Limb (tissue), 2 donors: Measurements from ENCODE around the gene EFS.

Experiments used
- DNase-seq, 2 donors: peaks; one replicate each; pipeline ENCODE4 v3.0.0-alpha.2; 2016; ENCODE audit errors: extremely low spot score in 2 of 2

EFS gene

DNA sequence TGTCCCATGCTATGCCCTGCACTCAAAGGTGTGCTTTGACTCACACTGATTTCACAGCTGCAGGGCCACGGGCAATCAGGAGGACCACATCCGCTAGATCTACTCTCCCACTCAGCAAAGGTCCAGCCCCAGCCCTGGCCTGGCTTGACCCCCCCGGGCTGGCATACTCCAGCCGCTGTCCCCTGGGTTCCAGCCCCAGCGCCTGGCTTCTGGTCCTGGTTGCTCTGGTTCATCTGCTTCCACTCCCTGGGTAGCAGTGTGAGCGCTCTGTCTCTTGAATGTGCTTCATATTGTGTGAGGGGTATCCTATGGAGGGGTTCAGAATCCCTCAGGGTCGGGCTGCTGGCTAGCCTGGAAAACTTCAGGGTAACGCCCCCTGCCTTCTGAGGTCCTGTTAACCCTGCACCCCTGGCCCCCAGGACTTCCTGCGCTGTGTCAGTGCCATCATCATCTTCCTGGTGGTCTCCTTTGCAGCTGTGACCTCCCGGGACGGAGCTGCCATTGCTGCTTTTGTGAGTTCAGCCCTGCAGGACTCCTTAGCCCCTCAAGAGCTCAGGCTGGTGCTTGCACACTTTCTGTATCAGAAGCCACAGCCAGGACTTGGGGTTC lies 13.7 kb upstream of the EFS start:
- DNase-seq: no peak

DNA sequence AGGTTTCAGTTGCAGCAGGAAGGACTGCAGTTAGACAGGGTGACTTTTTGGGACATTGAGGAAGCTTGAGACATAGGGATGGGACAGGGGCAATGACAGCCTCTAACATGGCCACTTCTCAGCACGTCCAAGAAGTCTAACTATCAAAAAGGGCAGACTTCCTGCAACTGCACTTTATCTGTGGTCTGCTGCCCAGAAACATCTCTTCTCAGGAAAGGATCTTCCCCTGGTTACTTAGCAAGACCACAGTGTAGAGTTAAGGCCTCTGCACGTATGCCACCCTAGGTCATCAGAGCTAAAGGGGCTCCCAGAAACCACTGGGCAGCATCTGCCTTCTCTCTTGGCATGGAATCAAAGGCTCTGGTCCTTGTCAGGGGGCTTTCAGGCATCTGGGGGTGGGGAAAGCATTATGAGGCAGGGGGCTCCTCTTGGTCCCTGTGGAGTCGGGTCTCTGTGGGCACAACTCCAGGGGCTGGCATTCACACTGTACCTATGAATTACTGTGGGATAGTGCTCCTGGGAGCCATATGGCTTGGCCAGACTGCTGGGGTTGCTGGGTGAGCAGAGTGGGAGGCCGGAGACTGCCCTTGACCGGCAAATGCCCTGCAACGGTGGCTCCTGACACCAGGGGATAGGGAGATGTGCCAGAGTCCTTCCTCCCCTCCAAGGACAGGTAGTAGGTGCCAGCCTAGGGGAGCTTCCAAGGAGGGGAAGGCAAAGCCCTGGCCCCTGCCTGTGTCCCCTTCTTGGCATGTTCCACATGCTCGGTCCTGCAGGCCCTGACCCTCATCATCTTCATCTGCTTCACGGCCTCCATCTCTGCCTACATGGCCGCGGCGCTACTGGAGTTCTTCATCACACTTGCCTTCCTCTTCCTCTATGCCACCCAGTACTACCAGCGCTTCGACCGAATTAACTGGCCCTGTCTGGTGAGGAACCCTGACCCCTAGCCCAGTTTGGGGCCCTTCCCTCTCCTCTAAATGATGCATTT lies 12.9 kb upstream of the EFS start:
- no peak for DNase-seq

DNA sequence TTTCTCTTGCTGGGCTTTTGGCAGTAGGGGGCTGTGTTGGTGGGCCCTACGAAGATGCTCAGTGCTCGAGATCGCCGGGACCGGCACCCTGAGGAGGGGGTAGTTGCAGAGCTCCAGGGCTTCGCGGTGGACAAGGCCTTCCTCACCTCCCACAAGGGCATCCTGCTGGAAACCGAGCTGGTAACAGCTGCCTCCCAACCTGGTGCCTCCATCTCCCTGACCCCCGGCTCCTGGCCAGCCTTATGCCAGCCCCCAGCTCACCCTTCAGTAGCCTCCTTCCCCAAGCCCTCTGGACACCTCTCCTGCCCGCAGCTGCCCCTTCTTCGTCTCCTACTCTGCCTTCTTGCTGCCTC lies 12.2 kb upstream of the EFS start:
- no peak for DNase-seq

GRCh38 chr14:23376482-23377197 lies 11.7 kb upstream of the EFS start, which contains the start of gene CMTM5:
TSS of gene CMTM5 (plus strand) at chr14:23377046. CDS start at chr14:23377252, 206 bp downstream.
- DNase-seq: peak in 1 of 2 donors; percentile 70

- no peak for DNase-seq
Observed at GRCh38 chr14:23375527-23376251, 10.7 kb upstream of the EFS start.

DNA sequence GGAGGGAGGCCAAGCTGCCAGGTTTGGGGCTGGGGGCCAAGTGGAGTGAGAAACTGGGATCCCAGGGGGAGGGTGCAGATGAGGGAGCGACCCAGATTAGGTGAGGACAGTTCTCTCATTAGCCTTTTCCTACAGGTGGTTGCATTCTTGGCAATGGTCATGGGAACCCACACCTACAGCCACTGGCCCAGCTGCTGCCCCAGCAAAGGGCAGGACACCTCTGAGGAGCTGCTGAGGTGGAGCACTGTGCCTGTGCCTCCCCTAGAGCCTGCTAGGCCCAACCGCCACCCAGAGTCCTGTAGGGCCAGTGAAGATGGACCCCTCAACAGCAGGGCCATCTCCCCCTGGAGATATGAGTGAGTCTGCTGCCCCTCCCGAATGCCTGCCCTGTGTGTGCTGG lies 8.1 kb upstream of the EFS start:
- DNase-seq: no peak

DNA sequence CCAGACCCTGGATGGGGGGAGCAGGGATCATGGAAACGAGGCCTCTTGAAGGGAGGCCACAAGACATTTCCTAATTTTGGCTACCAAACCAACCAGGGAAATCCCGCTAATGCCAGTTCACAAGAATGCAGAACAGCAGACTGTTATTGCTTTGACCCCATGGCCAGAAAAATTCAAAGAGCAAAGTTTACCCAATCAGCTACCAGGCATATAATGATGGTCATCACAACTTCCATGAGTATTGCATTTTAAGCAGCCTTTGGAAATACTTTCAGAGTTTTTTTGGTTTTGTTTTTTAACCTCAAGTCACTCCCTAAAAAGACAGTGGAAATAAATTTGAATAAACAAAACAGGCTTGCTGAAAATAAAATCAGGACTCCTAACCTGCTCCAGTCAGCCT lies 7.5 kb upstream of the EFS start, which contains the start of gene IL25:
Gene IL25, plus strand, starts transcription at position 301 of the 400 bp plus-strand sequence.
- DNase-seq: no peak

- no peak for DNase-seq
Observed at GRCh38 chr14:23371865-23372264, 6.9 kb upstream of the EFS start.

- DNase-seq: no peak
Observed at GRCh38 chr14:23370221-23370620, 5.2 kb upstream of the EFS start.

DNA sequence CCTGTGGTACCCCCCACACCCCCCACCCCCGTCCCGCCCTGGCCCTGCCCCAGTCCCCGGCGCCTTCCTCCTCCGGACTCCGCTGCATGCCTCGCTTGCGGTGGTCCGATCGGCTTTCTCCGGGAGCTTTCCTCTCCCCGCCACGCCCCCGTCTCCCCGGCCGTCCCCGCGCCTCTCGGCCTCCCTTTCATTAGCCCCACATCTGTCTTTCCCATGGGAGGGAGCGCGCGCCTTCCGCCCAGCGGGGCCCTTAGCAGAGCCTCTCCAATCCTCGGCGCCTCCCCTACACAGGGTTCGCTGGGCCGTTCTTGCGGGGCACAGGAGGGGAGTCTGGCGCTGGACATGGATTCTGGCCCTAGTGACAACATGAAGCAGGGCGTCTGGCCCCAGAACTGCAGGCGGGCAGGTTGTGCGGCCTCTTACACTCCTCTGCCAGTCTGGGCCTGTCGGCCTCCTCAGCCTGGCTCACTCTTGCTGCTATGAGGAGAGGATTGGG lies 1.5 kb upstream of the EFS start:
- DNase-seq: peak; percentile 79 to 88

DNA sequence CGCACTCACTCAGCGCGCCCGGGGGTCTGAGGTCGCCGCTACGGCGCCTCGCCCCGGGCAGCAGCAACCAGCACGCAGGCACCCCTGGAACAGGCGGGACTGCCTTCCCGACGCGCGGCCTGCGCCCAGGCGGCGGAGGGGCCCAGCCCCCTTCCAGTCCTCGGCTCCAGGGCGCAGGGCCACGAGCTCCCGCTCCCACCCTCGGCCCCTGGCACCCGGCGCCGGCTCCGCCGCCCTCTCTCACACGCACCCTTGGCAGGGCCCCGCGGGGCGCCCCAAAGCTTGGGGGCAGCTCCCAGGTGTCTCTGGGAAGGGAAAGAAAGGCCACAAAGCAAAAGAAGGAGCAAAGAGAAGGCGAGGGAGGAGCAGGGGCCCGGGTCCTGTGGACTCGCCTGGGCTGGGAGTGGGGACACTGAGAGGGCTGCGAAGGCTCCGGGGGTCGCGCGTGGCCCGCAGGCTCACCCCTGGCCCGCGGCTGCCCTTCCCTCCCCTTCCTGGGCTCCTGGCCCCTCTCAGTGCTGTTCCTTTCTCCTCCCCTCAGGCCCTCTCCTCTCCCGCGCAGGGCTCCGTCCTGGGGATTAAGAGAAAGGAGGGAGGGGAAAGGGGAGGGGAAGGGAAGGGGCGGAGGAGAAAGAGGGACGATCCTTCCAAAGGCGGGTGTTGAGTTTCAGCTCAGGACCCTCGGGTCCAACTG lies 907 bp upstream of the EFS start:
- DNase-seq: peak; percentile 88 to 91

DNA sequence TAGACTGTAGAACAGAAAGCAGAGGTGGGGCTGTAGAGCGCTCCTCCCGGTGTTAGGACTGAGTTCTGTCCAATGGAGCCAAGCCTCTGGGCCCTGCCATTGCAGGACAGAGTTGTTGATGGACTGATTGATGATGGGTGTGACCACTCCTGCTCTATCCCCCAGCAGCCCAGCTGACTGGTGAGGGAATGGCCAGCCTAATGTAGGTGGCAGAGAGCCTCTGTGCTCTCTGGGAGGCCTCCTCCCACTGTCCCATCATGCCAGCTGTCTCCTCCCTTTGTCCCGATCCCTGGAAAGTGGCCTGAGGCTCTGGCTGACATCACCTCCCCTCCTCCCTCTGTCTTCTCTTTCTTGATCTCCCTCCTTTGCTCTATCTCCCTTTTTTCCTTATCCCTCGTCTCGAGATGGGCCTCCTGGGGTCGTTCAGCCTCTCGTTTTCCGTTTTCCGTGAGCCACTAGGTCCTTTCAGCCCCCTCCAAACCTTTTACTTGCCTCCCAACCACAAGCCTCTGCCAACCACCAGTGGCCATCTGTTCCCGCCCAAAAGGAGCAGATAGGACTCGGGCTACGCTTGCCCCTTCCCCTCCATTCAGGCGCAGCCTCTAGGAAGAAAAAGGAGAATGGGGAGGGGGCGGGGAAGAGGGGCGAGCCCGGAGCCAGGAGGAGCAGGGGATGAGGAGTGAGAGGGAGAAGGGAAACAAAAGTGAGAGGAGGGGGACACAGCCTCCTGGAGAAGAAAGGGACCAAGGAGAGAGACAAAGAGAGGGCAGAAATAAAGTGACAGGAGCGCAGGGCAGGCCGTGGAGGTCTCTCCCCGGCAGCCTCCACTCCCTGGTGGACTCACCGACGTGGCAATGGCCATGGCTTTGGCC lies 572 bp downstream of the EFS start:
- DNase-seq: peak in 1 of 2 donors; percentile 69

GRCh38 chr14:23362200-23362599 lies 2.8 kb downstream of the EFS start:
- DNase-seq: peak in 1 of 2 donors; percentile 18

- no peak for DNase-seq
Observed at GRCh38 chr14:23361763-23362162, 3.2 kb downstream of the EFS start.

DNA sequence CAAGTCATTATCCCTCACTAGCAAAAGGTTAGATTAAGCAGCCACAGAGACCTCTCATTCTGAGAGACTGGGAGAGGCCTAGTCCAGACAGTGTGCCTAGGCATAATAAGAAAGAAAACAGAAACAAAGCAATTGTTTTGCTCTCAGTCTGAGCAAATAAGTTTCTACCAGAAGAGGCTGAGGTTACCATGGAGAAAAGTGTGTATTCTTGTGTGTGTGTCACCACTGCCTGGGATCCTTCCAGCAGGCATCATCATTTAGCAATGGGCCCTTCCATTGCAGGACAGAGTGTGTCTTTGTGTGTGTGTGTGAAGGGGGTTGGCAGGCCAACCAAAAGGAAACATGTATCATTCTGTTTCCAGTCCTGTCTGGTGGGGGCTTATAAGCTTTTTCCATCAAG lies 3.7 kb downstream of the EFS start:
- no peak for DNase-seq

- no peak for DNase-seq
Observed at GRCh38 chr14:23360496-23360895, 4.5 kb downstream of the EFS start.

DNA sequence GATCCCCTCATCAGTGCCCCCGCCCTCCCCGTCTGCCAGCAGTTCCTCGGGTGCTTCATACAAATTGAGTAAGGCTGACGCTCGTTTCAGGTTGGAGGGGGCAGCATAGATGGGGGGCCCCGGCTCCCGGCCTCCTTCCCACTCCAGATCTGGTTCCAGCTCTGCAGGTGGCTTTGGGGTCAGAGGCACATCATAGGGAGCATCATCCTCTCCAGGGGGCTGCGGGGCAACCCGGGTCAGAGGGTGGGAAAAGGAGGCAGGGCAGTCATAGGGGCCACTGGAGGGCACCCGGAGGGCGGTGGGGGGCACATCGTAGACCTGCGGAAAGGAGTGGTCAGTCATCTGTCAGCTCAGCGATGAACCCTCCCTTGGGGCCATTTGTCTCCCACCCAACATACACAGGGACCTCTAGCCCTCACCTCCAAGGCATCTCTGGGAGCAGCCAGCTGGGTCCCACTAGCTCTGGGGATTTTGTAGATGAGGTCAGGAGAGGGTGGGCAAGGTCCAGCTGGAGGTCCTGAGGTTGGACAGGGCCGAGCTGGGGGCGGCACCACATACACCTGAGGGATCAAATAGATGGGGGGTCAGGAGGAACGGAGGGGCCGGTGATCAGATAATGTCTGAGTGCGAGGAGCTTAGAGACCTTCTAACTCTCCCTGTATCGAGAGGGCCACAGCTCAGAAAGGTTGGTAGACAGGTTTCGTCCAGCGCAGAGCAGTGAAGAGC lies 5.1 kb downstream of the EFS start:
- DNase-seq: no peak

GRCh38 chr14:23359167-23359626 lies 5.8 kb downstream of the EFS start:
- no peak for DNase-seq
